ENCODE data around the gene CENATAC.

DNA sequence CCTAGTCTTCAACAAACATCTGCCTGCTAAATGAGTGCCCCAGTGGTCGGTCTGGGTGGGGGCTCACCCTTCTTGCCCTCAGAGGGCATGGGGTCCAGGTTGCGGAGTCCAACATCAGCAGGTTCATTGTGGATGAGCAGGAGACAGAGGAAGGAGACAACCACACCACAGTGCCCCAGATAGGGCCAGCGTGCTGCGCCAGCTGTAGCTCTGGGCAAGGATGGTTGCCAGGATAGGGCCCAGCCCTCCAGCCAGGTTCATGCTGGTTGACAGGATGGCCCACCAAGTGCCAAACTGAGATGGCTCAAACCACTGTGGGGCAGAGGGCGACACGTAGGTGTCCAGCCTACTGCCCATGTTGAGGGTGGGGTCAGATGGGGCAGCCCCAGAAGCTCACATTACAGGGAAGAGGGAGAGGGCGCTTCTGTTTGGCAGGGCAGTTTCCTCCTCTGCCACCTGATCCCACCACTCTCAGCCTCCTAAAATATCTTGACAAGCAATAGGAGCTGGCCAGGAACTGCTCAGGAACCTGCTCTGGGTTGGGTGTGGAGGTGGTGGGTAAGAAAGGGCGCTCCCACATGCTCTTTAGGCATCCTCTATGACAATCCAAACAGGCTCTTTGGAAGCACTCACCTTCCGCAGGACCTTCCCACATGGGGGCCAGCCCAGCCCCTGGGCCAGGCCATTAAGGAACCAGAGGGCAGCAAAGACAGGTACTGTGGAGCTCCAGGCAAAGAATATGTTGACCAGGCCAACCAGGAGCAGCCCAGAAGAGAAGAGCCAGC lies 29.8 kb downstream of the CENATAC start:
- no peak for TF ChIP-seq EZH2 (IDR thresholded peaks at IDR 0.05; ENCODE audit: borderline replicate concordance, low read depth, low read length, severe bottlenecking)
- TF ChIP-seq, protein P1, sequence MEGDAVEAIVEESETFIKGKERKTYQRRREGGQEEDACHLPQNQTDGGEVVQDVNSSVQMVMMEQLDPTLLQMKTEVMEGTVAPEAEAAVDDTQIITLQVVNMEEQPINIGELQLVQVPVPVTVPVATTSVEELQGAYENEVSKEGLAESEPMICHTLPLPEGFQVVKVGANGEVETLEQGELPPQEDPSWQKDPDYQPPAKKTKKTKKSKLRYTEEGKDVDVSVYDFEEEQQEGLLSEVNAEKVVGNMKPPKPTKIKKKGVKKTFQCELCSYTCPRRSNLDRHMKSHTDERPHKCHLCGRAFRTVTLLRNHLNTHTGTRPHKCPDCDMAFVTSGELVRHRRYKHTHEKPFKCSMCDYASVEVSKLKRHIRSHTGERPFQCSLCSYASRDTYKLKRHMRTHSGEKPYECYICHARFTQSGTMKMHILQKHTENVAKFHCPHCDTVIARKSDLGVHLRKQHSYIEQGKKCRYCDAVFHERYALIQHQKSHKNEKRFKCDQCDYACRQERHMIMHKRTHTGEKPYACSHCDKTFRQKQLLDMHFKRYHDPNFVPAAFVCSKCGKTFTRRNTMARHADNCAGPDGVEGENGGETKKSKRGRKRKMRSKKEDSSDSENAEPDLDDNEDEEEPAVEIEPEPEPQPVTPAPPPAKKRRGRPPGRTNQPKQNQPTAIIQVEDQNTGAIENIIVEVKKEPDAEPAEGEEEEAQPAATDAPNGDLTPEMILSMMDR (IDR thresholded peaks at IDR 0.05; ENCODE audit: borderline replicate concordance, extremely low read depth, low read length, poor library complexity, severe bottlenecking), result no peak
